SW 1271 (cell line): ENCODE results near the gene XXYLT1.
"Not testable (repeated sequence)": the region's sequence is repeated elsewhere in the genome, so short reads cannot be mapped to it uniquely, and the experiment has no call there.

Experiments used
- DNase-seq, 2 experiments: peaks; one replicate each; lab custom pipeline; 2025; lab: John Stamatoyannopoulos, UW

The XXYLT1 gene, protein sequence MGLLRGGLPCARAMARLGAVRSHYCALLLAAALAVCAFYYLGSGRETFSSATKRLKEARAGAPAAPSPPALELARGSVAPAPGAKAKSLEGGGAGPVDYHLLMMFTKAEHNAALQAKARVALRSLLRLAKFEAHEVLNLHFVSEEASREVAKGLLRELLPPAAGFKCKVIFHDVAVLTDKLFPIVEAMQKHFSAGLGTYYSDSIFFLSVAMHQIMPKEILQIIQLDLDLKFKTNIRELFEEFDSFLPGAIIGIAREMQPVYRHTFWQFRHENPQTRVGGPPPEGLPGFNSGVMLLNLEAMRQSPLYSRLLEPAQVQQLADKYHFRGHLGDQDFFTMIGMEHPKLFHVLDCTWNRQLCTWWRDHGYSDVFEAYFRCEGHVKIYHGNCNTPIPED

DNA sequence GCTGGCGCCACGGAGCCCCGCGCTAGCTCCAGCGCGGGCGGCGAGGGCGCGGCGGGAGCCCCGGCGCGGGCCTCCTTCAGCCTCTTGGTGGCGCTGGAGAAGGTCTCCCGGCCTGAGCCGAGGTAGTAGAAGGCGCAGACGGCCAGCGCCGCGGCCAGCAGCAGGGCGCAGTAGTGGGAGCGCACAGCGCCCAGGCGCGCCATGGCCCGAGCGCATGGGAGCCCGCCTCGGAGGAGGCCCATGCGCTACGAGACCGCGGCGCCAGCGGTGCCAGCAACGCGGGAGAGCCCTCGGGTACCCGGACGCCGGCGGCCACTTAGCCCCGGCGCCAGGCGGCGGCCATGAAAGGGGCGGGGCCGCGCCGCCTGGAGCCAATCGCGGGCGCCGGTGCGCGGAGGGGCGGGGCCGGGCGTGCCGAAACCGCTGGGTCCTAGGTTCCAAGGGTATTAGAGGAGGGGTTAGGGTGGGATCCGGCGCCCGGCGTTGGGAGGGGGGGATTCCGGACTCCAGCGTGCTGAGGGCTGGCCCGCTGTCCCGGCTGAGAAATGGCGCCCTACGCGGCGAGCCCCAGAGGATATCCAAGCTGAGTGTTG, at the start of gene XXYLT1:
Gene XXYLT1 (minus strand): TSS at position 343 of the 593 bp plus-strand sequence. CDS start 101 bp downstream, at position 242.
- peak; percentile 51 to 84 for DNase-seq

DNA sequence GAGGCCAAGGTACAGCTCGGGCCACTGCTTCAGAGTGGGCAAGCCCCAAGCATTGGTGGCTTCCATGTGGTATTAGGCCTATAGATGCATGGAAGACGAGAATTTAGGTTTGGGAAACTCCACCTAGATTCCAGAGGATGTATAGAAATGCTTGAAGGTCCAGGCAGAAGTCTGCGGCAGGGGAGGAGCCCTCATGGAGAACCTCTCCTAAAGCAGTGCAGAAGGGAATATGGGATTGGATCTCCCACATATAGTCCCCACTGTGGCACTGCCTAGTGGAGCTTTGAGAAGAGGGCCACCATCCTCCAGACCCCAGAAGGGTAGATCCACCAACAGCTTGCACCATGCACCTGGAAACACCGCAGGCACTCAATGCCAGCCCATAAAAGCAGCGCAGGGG, 48.1 kb upstream of the XXYLT1 start:
- no peak for DNase-seq

DNA sequence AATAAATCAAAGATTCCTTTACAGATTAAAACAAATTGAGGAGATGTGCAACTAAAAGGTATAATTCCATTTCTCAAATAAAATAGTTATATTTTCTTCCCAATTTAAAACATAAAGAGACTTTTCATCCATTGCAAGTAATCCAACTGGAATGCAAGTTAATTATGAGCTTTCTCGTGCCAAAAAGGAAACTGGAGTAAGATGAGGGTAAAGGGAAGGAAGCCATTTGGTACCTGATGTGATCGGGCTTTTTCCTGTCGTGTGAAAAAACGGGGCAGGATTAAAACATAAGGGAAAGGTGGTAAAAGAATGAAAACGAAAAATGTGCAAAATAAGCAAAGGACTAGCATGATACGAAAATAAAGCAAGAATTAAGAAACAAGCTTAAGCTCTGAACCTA, 41.8 kb upstream of the XXYLT1 start:
- DNase-seq: no peak

DNA sequence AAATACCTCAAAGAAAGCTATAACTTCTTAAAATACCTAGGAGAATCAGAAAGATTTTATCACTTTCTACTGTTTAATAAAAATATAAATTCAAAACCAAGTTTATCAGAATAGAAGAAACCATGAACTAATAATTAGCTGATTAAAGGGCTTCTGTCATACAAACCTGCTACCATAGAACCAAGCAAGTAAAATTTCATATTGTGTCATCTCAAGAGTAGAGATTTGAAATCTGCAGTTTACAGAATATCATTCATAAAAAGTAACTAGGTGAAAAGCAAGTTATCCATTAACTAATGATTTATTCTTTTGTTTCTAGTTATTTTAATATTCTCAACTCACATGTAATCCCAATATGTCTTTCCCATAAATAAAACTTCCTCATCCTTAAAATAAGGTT, 36.8 kb upstream of the XXYLT1 start:
- no peak for DNase-seq

DNA sequence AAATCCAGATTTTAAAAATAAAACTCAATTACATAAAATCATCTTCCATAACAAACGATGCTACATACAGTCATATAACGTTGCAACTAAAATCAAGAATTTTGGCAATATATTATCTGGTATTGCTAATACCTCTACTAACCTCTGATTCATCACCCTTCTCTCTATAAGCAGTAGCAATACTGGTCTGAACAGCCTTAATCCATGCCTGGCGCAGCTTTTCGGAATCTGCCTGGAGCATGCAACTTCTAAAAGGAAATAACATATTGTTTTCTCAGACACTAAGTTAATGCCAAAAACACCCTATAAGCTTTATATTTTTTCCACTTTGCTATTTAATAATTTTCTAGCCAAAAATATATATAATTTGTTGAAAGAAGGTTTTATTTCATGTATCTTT, 35.4 kb upstream of the XXYLT1 start:
- no peak for DNase-seq

DNA sequence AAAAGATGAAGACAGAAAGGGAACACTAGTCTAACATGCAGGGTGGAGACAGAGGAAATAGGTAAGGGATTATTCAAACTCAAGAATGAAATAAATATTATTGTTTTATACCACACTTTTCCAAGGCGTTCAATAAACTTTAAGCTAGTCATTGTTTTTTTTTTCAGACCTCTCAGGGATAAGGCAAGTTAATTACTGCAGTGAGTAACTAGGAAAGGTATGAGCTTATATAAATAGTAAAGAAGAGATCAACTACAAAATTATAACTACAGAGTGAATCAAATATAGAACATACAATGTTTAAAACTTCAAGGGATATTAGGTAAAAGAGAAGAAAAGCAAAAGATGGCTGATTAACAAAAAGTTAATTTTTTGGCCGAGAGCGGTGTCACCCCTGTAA, 31.5 kb upstream of the XXYLT1 start:
- no peak for DNase-seq

DNA sequence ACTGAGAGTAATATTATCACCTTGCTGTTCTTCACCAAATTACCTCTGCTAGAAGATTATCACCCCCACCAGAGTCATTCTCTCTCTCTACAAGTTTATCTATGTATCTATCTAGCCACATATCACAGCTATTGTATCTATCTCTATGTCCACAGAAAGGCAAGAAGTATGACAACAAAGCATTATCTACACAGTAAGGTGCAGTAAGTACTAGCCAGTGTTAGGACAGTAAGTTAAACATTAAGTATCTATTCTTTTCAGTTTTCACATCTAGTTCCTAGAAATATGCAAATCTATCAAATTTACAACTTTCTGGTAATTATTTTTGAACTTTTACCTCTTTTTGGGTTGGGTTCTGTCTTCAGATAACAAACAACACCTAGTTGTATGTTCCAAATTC, 26.5 kb upstream of the XXYLT1 start:
- DNase-seq: no peak

DNA sequence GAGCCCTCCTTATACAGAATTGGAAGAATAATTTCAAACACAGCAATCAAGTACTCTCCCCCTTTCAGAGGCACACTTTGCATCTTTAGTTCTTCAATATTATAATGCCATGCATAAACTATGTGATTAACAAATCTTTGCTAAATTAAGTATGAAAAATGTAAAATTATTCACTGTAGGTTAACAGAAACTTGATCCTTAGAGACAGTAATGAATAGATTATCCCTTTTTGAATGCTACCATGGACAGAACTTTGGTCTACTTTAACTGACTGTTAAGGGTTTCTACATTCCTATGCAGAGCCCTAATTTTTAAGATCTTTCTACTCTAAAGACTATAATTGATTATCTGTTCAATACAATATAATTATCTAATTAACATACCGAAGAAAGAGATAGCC, 25.7 kb upstream of the XXYLT1 start:
- no peak for DNase-seq

DNA sequence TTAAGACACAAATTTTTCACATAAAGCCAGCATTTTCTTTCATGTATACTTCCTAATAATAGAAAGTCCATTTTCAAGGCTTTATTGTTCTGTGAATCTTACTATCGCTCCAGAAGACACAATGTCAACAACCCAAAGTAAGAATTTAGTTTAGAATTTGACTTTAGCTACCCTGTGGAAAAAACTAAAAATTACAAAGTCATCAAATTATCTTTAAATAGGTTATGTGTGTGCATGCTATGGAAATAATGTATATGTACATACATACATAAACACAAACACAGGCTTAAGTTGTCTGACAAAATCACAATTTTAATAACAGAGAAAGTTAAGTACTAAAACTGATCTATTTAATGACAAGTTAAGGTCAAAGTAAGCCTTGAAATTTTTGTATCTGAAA, 20.2 kb upstream of the XXYLT1 start:
- no peak for DNase-seq

DNA sequence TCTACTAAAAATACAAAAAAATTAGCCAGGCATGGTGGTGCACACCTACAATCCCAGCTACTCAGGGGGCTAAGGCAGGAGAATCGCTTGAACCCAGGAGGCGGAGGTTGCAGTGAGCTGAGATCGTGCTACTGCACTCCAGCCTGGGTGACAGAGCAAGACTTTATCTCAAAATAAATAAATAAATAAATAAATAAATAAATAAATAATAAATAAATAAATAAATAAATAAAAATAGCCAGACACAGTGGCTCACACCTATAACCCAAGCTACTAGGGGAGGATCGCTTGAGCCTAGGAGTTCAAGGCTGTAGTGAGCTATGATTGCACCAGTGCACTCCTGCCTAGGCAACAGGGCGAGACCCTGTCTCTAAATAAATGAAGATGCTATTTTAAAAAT, 19.7 kb upstream of the XXYLT1 start:
- not testable (repeated sequence) for DNase-seq

DNA sequence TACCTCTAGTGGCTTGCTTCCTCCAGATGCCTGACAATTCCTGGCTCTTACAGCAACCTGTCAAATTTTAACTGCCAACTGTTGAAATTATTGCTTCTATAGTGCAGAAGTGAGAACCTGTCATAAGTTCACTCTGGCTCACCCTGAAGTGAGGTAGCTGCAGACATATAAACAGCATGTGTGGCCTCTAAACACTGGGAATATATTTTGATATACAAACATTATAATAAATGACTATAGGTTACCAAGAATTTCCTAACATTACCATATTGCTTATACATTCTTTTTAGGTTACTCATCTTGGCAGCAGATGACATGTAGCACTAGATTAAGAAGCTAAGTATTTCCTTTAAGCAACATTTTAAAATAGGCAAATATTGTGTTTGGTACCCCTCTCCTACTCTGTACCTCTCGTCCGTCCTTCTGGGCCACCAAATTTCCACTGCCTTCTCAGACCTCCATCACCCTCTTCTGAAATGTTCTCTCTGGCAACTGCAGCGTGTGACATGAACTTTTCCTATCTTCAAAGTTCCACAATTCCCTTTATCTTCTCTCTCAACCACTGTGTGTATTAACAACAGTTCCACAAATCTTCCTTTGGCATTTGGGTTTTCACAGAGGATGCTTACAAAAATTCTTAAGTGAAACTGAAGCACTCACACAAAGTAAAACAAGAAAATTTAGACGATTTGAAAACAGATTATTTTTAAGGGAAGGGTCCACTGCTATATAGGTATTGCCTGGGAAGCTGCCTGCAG, 15.3 kb upstream of the XXYLT1 start:
- peak; percentile 4 to 55 for DNase-seq

DNA sequence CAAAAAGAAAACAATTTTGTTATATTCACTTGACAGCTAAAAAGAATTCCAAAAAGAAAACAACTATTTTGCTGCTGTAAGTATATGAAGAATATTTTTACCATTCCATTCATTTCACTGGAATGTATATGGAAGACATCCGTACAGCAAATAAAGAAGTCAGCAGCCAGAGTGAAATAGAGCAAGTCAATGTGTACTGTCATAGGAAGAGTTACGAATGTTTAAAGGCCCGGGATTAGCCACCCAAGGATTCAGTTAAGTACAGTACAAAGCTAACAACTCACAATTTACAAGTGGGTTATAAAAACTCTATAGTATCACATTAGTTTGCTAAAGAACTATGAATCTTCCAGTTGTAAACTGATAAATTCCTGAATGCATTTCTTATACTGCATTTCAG, 14.4 kb upstream of the XXYLT1 start:
- no peak for DNase-seq

DNA sequence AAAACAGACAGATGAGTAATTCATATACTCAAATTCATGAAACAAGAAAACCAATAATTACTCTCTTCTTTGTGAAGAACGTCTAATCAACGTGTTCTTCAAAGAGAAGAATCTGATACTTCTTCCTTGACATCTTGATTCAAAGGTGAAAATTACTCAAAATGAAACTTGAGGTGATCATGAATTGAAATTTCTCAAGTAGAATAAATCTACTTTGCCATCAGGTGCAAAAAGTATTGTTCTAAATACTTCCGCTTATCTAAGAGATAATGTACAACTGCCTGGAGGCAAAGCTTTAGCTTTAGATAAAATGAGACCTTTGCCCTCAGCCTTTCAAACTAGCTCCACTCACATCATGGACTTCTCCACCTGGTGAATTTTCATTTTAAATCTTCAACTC, 13.9 kb upstream of the XXYLT1 start:
- DNase-seq: no peak

DNA sequence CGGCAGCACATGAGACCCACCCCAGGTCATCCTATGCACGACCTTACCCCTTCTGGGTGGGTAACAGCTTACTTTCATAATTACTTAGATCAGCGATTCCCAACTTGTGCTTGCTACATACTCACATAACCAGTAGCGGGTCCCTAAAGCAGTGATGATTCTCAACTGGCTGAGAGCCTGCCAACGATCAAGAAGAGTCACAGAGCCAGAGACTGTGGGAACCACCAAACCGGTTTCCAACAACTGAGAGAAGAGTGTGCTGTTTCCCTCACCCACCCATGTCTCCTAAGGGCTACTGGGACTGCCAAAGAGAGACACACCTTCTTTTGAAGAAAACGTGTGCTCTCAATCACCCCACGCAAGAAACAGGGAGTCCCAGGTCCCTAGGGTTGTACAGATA, 12.0 kb upstream of the XXYLT1 start:
- DNase-seq: no peak

DNA sequence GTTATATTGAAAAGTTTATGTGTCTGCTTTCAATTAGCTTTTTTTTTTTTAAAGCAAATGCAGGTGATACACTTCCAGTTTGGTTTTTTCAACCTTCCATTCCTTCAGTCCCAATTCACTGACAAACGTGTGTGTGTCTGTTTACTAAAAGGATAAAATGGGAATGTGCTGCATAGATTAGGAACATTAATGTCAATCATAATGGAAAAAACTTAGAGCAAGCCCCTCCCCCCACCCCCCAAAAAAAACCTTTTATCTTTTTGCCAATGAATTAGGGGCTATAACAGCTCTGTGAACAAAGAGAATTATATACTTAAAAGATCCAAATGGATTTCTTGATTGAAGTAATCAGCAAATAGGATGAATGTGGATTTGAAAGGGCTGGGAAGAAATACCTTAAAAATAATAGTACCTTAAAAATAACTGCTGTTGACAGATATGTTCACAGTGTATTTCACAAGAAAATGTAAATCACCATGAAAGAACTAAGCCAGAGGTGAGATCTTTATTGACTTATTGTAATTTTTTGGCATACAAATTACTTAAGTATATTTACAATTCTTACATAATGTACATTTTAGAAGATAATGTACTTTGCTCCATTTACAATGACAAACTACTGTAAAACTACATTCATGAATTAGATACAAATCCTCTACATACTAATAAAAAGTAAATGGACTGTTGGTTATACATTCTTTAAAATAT, 3.5 kb upstream of the XXYLT1 start:
- DNase-seq: no peak

DNA sequence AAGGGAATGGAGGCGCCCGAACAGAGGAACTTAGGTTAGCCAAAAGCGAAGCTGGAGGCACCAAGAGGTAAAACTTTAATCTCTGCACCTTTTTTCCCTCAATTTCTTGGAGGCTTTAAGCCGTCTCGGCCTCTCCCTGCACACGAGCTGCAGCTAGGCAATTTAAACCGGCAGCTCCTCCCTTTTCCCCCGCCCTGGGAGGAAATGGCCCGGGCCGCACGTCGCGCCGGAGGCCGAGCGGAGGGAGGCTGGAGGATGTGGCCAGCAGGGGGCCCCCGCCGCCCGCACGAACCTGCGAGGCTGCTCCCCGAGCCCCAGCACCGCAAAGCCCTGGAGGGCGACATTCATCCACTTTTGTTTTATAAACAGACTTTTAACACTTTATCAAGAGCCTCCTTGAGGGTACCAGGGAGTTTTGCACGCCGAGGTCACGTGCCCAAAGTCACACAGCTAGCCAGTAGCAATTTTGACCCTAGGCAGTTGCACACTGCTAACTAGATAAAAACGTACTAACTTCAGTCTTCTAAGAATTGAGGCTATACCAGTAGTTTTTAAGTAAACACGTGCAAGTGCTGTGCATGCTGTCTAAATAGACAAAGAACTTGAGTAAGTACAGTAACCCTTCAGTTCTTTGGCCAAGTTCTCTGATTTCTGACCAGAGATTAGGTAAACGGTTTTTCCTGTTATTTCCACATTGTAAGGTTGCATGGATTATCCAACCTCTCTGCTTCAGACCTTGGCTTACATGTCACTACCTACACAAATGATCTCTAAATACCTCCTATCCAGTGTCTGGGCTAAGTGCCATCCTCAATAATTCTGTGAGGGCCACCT, 668 bp upstream of the XXYLT1 start:
- peak; percentile 59 to 84 for DNase-seq

DNA sequence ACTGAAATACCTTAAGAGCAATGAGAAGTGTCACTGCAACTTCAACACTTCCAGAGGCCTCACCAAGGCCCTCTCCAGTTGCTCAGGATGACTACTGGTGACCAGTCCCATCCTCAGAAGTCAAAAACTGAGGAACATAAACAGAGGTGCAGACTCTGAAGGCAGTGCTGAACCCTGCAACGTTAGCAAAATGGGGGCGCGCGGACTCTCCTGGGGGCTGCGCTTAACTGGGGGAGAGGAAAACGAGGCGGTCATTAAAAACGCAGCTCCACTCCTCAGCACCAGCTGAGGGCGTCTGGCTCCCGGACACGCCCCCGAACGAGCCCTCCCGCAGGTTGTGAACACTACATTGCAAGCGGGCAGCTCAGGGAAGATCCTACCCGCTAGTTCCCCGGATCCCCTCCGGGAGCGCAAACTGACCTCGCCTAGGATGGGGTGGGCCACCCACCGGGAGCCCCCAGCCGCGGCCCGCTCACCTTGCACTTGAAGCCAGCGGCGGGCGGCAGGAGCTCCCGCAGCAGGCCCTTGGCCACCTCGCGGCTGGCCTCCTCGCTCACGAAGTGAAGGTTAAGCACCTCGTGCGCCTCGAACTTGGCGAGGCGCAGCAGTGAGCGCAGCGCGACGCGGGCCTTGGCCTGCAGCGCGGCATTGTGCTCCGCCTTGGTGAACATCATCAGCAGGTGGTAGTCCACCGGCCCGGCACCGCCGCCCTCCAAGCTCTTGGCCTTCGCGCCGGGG, 711 bp downstream of the XXYLT1 start:
- DNase-seq: peak; percentile 40 to 69

DNA sequence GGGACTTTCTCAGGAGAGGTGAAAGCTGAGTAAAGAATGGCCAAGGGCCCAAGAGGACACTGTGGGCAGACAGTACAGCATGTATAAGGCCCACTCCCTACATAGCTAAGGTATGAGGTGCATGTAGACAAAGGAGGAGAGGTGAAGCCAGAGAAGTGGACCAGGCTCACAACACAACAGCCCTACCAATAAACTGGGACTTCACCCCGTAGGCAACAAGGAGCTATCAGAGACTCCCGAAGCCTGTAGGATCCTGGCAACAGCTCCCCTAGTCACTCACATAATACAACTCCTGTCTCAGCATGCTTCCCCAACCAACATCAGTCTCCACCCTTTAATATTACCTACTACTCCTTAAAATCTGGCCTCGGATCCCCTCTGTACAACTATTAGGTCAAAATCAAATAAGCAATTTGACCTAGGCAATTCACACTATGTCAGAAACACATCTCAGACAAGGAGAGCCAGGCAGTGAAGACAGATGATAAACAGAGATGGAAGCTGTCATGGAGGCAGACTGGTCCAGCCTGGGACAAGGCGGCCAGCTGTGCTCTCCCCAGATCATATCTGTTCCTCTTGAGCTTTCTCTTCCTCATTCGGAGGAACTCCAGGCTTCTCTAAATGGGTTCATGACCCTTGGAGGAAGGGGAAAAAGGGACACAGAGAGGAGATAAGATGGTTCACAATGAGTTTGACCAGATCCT, 1.4 kb downstream of the XXYLT1 start:
- no peak for DNase-seq

DNA sequence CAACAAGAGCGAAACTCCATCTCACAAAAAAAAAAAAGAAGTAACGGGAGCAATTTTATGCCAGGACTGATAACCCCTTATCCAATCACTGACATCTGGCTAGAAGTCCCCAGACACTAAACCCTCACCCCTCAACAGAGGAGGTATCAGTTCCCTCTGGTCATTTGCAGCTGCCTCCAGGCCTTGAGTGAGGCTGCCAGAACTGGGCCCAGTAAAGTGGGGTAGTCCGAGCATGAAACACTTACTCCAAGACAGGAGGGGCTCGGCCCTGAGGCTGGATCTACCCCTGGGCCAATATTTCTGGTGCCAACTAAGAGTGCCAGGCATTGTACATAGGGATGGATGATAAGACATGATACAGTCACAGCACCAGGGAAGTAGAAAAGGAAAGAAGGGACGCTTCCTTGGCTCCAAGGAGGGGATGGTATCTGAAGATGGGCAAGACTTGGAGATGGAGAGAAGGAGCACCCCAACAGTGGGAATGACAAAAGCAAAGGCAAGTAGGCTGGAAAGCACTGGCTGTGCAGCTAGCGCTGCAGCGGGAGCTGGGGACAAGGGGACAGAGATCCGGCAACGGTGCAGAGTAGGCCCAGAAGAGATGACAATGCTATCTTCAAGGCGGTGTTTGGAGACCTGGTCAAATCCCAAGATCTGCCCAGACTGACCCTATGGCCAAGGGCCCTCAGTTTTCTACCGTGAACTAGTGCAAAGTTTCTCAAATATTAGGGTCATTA, 2.2 kb downstream of the XXYLT1 start:
- no peak for DNase-seq
